ENCODE measurements around the gene GPR78.

DNA sequence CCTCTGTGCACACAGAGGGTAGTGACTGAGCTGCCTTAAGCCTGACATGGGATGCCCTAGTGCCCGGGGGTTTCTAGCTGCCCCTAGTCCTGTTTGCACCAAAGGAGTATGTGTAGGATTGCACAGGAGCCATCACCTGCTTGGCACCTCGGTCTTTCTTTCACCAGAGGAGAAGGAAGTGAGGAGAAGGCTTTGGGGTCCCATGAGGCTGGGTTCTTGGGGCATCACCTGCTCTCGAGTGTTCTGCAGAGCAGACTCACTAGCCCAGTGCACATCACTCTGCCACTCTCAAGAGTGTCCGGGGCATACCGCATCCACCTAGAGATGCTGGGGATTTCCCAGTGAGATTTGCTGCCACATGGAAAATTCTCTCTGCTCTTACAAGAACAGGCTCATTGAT is 40.5 kb upstream of the GPR78 start:
- TF ChIP-seq, protein P1, sequence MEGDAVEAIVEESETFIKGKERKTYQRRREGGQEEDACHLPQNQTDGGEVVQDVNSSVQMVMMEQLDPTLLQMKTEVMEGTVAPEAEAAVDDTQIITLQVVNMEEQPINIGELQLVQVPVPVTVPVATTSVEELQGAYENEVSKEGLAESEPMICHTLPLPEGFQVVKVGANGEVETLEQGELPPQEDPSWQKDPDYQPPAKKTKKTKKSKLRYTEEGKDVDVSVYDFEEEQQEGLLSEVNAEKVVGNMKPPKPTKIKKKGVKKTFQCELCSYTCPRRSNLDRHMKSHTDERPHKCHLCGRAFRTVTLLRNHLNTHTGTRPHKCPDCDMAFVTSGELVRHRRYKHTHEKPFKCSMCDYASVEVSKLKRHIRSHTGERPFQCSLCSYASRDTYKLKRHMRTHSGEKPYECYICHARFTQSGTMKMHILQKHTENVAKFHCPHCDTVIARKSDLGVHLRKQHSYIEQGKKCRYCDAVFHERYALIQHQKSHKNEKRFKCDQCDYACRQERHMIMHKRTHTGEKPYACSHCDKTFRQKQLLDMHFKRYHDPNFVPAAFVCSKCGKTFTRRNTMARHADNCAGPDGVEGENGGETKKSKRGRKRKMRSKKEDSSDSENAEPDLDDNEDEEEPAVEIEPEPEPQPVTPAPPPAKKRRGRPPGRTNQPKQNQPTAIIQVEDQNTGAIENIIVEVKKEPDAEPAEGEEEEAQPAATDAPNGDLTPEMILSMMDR (IDR thresholded peaks at IDR 0.05) = no peak
- no peak for TF ChIP-seq EZH2phosphoT487 (IDR thresholded peaks at IDR 0.05)

All from neural progenitor cell (in vitro differentiated cells).